Adipose tissue (tissue), 3 donors: ENCODE results near the gene ST3GAL5. TPM values are rescaled to one million over a fixed set of nuclear protein-coding genes. Genes with fewer than 3 reads are reported as not detected.

Source experiments
- H3K27ac ChIP-seq: one replicate; pipeline ENCODE4 v1.5.1; 2013; ENCODE audit warnings: low read depth, low read length
- WGBS, 3 donors: extraction: QIAGEN DNeasy Blood & Tissue Kit; methylation state at CpG; one replicate each; pipeline ENCODE4 v1.1.7; 2013; 5-methylcytosine and 5-hydroxymethylcytosine counted together
- polyA plus RNA-seq, 3 donors: library from polyadenylated mRNA; stranded (reverse); fragments of 200-250 nt; gene quantifications; one replicate each; pipeline ENCODE4 v1.2.3, GENCODE V29; 2013
- donor health status: healthy with polysubstance abuse.
- donor health status: Bipolar disorder and iron deficiency.
- donor health status: healthy.

The ST3GAL5 gene
- polyA plus RNA-seq, 3 donors = 3.3 to 26.5 (median 24.7) TPM

DNA sequence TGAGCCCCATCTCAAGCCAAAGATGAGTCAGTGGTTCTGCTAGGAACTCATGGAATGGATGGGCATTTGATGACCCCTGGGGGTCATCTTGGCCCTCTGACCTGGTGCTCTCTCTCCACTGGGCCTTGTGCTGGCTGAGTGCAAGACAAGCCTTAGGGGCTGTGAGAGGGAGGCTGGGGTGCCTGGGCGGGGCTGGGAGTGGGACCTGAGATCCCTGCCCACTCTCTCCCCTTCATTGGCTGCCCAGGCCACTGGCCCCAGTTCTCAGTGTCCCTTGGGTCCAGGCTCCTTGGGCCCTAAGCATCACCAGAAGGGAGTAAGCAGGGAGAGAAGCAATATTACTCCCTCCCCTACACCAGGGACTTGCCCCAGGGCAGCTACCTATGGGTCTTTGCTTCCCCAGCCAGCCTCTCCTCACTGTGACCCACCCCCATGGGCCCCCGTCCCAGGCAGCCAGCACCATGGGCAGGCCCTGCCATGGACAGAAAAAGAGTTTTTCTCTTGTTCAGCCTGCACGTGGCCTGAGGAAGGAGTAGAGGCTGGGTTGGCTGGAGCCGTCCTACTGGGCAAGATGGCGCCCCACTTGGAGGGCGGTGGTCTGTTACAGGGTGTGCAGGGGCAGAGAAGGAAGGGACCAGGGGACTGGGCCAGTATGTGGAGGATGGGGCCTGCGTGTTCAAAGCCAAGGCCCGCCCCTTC, 101.4 kb downstream of the ST3GAL5 start:
- H3K27ac ChIP-seq = no peak overlapping the region
- 88 to 95% (median 93%) methylated on average over 8 of the region's 8 CpGs for WGBS, 3 donors

Other genes with a start within 250 kb of the ST3GAL5 start
- gene SFTPB, start 220.8 kb downstream of the ST3GAL5 start, polyA plus RNA-seq = 1 to 10 TPM in 2 of 3 donors, not detected in 1; 1.7 to 2.4 TPM
- gene GNLY, start 194.6 kb downstream of the ST3GAL5 start, polyA plus RNA-seq = 1 to 10 TPM; 1.2 to 4.7 (median 2.3) TPM
- 10 to 100 TPM; 10.2 to 57.5 (median 29.5) TPM for gene ATOH8, start 135.0 kb downstream of the ST3GAL5 start, polyA plus RNA-seq
- gene POLR1A, start 216.9 kb upstream of the ST3GAL5 start, polyA plus RNA-seq = 1 to 10 TPM; 2.7 to 7.3 (median 3.9) TPM
- gene PTCD3, start 217.2 kb upstream of the ST3GAL5 start, polyA plus RNA-seq = 10 to 100 TPM; 10.2 to 31.9 (median 14.6) TPM